Islet of Langerhans (tissue), 1 donor: ENCODE measurements around the gene NOL6.

Experiments
- FAIRE-seq: peaks from one replicate; lab custom pipeline; 2011; peaks lifted over from hg19 to GRCh38; lab: Jason Lieb, UNC

The NOL6 gene

GRCh38 chr9:33452828-33453271 is 20.9 kb downstream of the NOL6 start:
- FAIRE-seq = no peak

GRCh38 chr9:33450621-33451146 is 23.0 kb downstream of the NOL6 start:
- no peak for FAIRE-seq

GRCh38 chr9:33449715-33450114 is 24.0 kb downstream of the NOL6 start:
- no peak for FAIRE-seq

GRCh38 chr9:33447799-33448553 is 25.7 kb downstream of the NOL6 start:
- no peak for FAIRE-seq

GRCh38 chr9:33446946-33447798 is 26.6 kb downstream of the NOL6 start, which contains the start of gene AQP3:
Gene AQP3, minus strand, starts transcription at chr9:33447593. Its CDS starts 63 bp downstream, at chr9:33447530.
- no peak for FAIRE-seq

- FAIRE-seq = no peak
Measured at GRCh38 chr9:33446240-33446945, 27.3 kb downstream of the NOL6 start.

GRCh38 chr9:33445389-33446239 is 28.1 kb downstream of the NOL6 start:
- no peak for FAIRE-seq

- no peak for FAIRE-seq
Measured at GRCh38 chr9:33443464-33444154, 30.1 kb downstream of the NOL6 start.

- FAIRE-seq = no peak
Measured at GRCh38 chr9:33443047-33443446, 30.7 kb downstream of the NOL6 start.

- no peak for FAIRE-seq
Measured at GRCh38 chr9:33442125-33442524, 31.6 kb downstream of the NOL6 start.

- no peak for FAIRE-seq
Measured at GRCh38 chr9:33440609-33441008, 33.1 kb downstream of the NOL6 start.

- FAIRE-seq = no peak
Measured at GRCh38 chr9:33440204-33440603, 33.5 kb downstream of the NOL6 start.

GRCh38 chr9:33439731-33440130 is 34.0 kb downstream of the NOL6 start:
- no peak for FAIRE-seq

- no peak for FAIRE-seq
Measured at GRCh38 chr9:33438926-33439680, 34.6 kb downstream of the NOL6 start.

GRCh38 chr9:33437898-33438297 is 35.8 kb downstream of the NOL6 start:
- no peak for FAIRE-seq

- no peak for FAIRE-seq
Measured at GRCh38 chr9:33437205-33437604, 36.5 kb downstream of the NOL6 start.

- no peak for FAIRE-seq
Measured at GRCh38 chr9:33436445-33436844, 37.3 kb downstream of the NOL6 start.

GRCh38 chr9:33435821-33436277 is 37.9 kb downstream of the NOL6 start:
- FAIRE-seq = no peak

GRCh38 chr9:33434317-33435105 is 39.2 kb downstream of the NOL6 start:
- FAIRE-seq = no peak
